Coronary artery (tissue), 2 donors: ENCODE measurements around the gene B4GAT1.

Source experiments
- DNase-seq: peaks from one replicate; pipeline ENCODE4 v3.0.0-alpha.2; 2017; ENCODE audit warnings: low spot score
- H3K27ac ChIP-seq, 2 donors: fragments of 200-600 bp; sonication (generic); one replicate each; pipeline ENCODE4 v1.5.1; 2016 to 2019
- H3K4me3 ChIP-seq: fragments of 200-600 bp; sonication (generic); 2 replicates; pipeline ENCODE4 v1.5.1; 2016; ENCODE audit warnings: mild to moderate bottlenecking, moderate library complexity
- CTCF ChIP-seq: fragments of 200-600 bp; sonication (generic); IDR thresholded peaks from one replicate; pipeline ENCODE4 v1.5.1; 2019; ENCODE audit warnings: antibody characterized with exemption

B4GAT1 gene

GRCh38 chr11:66365711-66366619, 18.5 kb upstream of the B4GAT1 start:
- Histone ChIP-seq H3K4me3 (no peak overlapping the region), H3K27ac (no peak overlapping the region)
- no peak for DNase-seq
- TF ChIP-seq CTCF = no peak

GRCh38 chr11:66365166-66365565, 17.7 kb upstream of the B4GAT1 start:
- no peak for DNase-seq
- no peak overlapping the region for H3K27ac ChIP-seq

GRCh38 chr11:66363805-66364535, 16.5 kb upstream of the B4GAT1 start:
- Histone ChIP-seq H3K4me3 (no peak overlapping the region), H3K27ac (no peak overlapping the region)
- peak; percentile 18 for TF ChIP-seq CTCF
- DNase-seq = no peak

More at GRCh38 chr11:66365166-66365565, 17.7 kb upstream of the B4GAT1 start:
- H3K4me3 ChIP-seq = no peak overlapping the region
- TF ChIP-seq CTCF = no peak

- no peak for TF ChIP-seq CTCF
- H3K4me3 ChIP-seq = no peak overlapping the region
- H3K27ac ChIP-seq = no peak overlapping the region
- DNase-seq = no peak
Observed at GRCh38 chr11:66363187-66363601, 15.8 kb upstream of the B4GAT1 start.

- no peak for DNase-seq
- Histone ChIP-seq H3K4me3 (no peak overlapping the region), H3K27ac (no peak overlapping the region)
- TF ChIP-seq CTCF = no peak
Observed at GRCh38 chr11:66362481-66363147, 15.2 kb upstream of the B4GAT1 start.

GRCh38 chr11:66361502-66361941, 14.1 kb upstream of the B4GAT1 start:
- DNase-seq = no peak
- H3K4me3 ChIP-seq = no peak overlapping the region
- TF ChIP-seq CTCF = no peak
- no peak overlapping the region for H3K27ac ChIP-seq
